HepG2 (cell line): ENCODE results near the gene SOCS1. TPM values are rescaled to one million over a fixed set of nuclear protein-coding genes. Genes with fewer than 3 reads are reported as not detected.

Source experiments
- ATF6 ChIP-seq: sonication (generic); formaldehyde crosslinking; conservative IDR thresholded peaks from 2 replicates; pipeline ENCODE4 v1.4.0; 2020; ENCODE audit warnings: missing genetic modification reagents
- BRD4 ChIP-seq: sonication (generic); formaldehyde crosslinking; IDR thresholded peaks from 2 replicates; pipeline ENCODE4 v1.4.0; 2020; ENCODE audit warnings: missing genetic modification reagents
- ESRRA ChIP-seq: sonication (generic); formaldehyde crosslinking; IDR thresholded peaks from 2 replicates; pipeline ENCODE4 v1.5.1; 2020; ENCODE audit warnings: mild to moderate bottlenecking, low read depth, missing genetic modification reagents
- PAX8 ChIP-seq: sonication (generic); formaldehyde crosslinking; IDR thresholded peaks from 2 replicates; pipeline ENCODE4 v1.8.0; 2022; ENCODE audit warnings: mild to moderate bottlenecking, missing genetic modification reagents, borderline replicate concordance
- PLSCR1 ChIP-seq: sonication (generic); formaldehyde crosslinking; IDR thresholded peaks from 2 replicates; pipeline ENCODE4 v1.5.0; 2020; ENCODE audit warnings: missing genetic modification reagents, mild to moderate bottlenecking, borderline replicate concordance
- RELA ChIP-seq: sonication (generic); formaldehyde crosslinking; IDR thresholded peaks from 2 replicates; pipeline ENCODE4 v1.4.0; 2020; ENCODE audit warnings: missing genetic modification reagents
- SATB2 ChIP-seq: sonication (generic); formaldehyde crosslinking; IDR thresholded peaks from 2 replicates; pipeline ENCODE4 v1.5.0; 2020; ENCODE audit warnings: missing genetic modification reagents
- ZFP90 ChIP-seq: sonication (generic); formaldehyde crosslinking; IDR thresholded peaks from 2 replicates; pipeline ENCODE4 v1.8.0; 2022; ENCODE audit warnings: missing genetic modification reagents, mild to moderate bottlenecking, inconsistent platforms, borderline replicate concordance
- ZNF558 ChIP-seq: sonication (generic); formaldehyde crosslinking; IDR thresholded peaks from 2 replicates; pipeline ENCODE4 v1.9.0; 2022; ENCODE audit warnings: mild to moderate bottlenecking, missing genetic modification reagents, borderline replicate concordance
- ZNF891 ChIP-seq: sonication (generic); formaldehyde crosslinking; IDR thresholded peaks from 2 replicates; pipeline ENCODE4 v1.5.0; 2020; ENCODE audit warnings: mild to moderate bottlenecking, missing genetic modification reagents
- polyA plus RNA-seq, 8 experiments: library from polyadenylated mRNA; depleted of rRNA in 3 of 8; stranded (reverse) in 7 of 8; unstranded in 1 of 8; fragments of >200 nt; fragmentation: Illumina TruSeq in 4 of 8; extraction: Trizol in 4 of 8; gene quantifications; 2 replicates each; pipeline versions ENCODE4 v1.2.1 to v1.2.3, GENCODE V29; 2011 to 2016; ENCODE audit warnings: low read depth in 4 of 8, missing spikeins in 1 of 8, mixed read lengths in 1 of 8; ENCODE audit not compliant: insufficient read depth in 1 of 8
- total RNA-seq, 5 experiments: library from RNA; depleted of rRNA; stranded (reverse); fragments of >200 nt; fragmentation: Illumina TruSeq; extraction: Trizol; gene quantifications; 2 replicates each; pipeline ENCODE4 v1.2.3, GENCODE V29; 2016; ENCODE audit warnings: low read depth in 1 of 5
- TF ChIP-seq, protein P1 (sequence below): sonication (generic); formaldehyde crosslinking; conservative IDR thresholded peaks from 2 replicates; pipeline ENCODE4 v1.4.0; 2020; ENCODE audit warnings: mild to moderate bottlenecking, missing genetic modification reagents, moderate library complexity
- TF ChIP-seq, protein P2 (sequence below): sonication (generic); formaldehyde crosslinking; IDR thresholded peaks from 2 replicates; pipeline ENCODE4 v1.8.0; 2022; ENCODE audit warnings: mild to moderate bottlenecking, missing genetic modification reagents, borderline replicate concordance
- TF ChIP-seq, protein P3 (sequence below): sonication (generic); formaldehyde crosslinking; IDR thresholded peaks from 2 replicates; pipeline ENCODE4 v1.4.0; 2020; ENCODE audit warnings: mild to moderate bottlenecking, missing genetic modification reagents, borderline replicate concordance
- TF ChIP-seq, protein P4 (sequence below): sonication (generic); formaldehyde crosslinking; IDR thresholded peaks from 2 replicates; pipeline ENCODE4 v1.4.0; 2020; ENCODE audit warnings: missing genetic modification reagents

Gene SOCS1
- total and polyA plus RNA-seq, 2 of the 13 experiments (the other 11 are each of a cell fraction or from before 2014, with no cell fraction given), result 5.3 to 6.3 TPM

DNA sequence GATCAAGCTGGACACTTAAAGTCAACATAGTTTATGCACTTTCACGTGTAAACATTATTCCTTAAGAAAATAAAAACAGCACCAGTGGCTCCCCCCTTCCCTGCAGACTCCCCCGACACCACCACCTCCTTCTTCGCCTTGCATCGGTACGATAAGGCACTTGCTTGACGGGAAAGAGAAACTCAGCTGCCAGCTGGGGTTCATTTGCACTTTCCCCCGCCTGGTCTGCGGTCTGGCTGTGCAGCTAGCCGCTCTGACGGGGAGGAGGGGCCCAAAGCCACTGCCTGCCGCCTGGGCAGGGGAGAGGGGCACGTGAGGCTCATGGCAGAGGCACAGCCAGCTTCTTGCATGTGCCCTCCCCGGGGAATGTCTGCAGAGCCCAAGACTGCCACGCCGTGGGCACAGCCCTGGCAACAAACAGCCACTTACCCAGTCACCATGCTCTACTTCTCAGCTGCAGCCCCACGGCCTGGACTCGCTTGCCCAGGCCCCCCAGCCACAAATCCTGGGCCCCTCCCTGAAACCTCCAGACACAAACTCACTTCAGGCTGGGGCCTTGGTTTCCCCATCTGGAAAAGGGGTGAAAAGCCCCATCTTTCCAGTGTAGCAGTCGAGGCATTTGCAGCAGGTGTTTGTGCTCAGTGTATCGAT is 41.6 kb upstream of the SOCS1 start (continued):
- TF ChIP-seq, protein P1, sequence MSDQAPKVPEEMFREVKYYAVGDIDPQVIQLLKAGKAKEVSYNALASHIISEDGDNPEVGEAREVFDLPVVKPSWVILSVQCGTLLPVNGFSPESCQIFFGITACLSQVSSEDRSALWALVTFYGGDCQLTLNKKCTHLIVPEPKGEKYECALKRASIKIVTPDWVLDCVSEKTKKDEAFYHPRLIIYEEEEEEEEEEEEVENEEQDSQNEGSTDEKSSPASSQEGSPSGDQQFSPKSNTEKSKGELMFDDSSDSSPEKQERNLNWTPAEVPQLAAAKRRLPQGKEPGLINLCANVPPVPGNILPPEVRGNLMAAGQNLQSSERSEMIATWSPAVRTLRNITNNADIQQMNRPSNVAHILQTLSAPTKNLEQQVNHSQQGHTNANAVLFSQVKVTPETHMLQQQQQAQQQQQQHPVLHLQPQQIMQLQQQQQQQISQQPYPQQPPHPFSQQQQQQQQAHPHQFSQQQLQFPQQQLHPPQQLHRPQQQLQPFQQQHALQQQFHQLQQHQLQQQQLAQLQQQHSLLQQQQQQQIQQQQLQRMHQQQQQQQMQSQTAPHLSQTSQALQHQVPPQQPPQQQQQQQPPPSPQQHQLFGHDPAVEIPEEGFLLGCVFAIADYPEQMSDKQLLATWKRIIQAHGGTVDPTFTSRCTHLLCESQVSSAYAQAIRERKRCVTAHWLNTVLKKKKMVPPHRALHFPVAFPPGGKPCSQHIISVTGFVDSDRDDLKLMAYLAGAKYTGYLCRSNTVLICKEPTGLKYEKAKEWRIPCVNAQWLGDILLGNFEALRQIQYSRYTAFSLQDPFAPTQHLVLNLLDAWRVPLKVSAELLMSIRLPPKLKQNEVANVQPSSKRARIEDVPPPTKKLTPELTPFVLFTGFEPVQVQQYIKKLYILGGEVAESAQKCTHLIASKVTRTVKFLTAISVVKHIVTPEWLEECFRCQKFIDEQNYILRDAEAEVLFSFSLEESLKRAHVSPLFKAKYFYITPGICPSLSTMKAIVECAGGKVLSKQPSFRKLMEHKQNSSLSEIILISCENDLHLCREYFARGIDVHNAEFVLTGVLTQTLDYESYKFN (CRISPR knock-in tag), result peak; percentile 54
- TF ChIP-seq, protein P2, sequence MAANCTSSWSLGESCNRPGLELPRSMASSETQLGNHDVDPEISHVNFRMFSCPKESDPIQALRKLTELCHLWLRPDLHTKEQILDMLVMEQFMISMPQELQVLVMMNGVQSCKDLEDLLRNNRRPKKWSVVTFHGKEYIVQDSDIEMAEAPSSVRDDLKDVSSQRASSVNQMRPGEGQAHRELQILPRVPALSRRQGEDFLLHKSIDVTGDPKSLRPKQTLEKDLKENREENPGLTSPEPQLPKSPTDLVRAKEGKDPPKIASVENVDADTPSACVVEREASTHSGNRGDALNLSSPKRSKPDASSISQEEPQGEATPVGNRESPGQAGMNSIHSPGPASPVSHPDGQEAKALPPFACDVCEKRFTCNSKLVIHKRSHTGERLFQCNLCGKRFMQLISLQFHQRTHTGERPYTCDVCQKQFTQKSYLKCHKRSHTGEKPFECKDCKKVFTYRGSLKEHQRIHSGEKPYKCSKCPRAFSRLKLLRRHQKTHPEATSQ, result 0 out of 2 replicates have a peak, but pooled peaks have one; percentile 13
- TF ChIP-seq RELA (CRISPR knock-in tag) (peak; percentile 16; the same call in 1 of the 2 replicates), ATF6 (CRISPR knock-in tag) (no peak), ESRRA (CRISPR knock-in tag) (peak; percentile 60; the same call in 1 of the 2 replicates), PLSCR1 (CRISPR knock-in tag) (no peak), ZNF891 (CRISPR knock-in tag) (peak; percentile 40; the same call in 1 of the 2 replicates), SATB2 (CRISPR knock-in tag) (no peak), ZNF558 (CRISPR knock-in tag) (0 out of 2 replicates have a peak, but pooled peaks have one; percentile 20), BRD4 (CRISPR knock-in tag) (peak; percentile 92; the same call in 1 of the 2 replicates), PAX8 (CRISPR knock-in tag) (no peak), ZFP90 (CRISPR knock-in tag) (peak; percentile 85; the same call in 1 of the 2 replicates)
- TF ChIP-seq, protein P3, sequence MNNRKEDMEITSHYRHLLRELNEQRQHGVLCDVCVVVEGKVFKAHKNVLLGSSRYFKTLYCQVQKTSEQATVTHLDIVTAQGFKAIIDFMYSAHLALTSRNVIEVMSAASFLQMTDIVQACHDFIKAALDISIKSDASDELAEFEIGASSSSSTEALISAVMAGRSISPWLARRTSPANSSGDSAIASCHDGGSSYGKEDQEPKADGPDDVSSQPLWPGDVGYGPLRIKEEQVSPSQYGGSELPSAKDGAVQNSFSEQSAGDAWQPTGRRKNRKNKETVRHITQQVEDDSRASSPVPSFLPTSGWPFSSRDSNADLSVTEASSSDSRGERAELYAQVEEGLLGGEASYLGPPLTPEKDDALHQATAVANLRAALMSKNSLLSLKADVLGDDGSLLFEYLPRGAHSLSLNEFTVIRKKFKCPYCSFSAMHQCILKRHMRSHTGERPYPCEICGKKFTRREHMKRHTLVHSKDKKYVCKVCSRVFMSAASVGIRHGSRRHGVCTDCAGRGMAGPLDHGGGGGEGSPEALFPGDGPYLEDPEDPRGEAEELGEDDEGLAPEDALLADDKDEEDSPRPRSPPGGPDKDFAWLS (CRISPR knock-in tag), result 0 out of 2 replicates have a peak, but pooled peaks have one; percentile 53
- TF ChIP-seq, protein P4, sequence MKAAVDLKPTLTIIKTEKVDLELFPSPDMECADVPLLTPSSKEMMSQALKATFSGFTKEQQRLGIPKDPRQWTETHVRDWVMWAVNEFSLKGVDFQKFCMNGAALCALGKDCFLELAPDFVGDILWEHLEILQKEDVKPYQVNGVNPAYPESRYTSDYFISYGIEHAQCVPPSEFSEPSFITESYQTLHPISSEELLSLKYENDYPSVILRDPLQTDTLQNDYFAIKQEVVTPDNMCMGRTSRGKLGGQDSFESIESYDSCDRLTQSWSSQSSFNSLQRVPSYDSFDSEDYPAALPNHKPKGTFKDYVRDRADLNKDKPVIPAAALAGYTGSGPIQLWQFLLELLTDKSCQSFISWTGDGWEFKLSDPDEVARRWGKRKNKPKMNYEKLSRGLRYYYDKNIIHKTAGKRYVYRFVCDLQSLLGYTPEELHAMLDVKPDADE (CRISPR knock-in tag), result peak; percentile 74; the same call in 1 of the 2 replicates
